Right cardiac atrium (tissue), 5 donors: ENCODE results near the gene SMIM30. TPM values are rescaled to one million over a fixed set of nuclear protein-coding genes. Genes with fewer than 3 reads are reported as not detected.
A peak's percentile ranks its signal among the peaks of the same experiment; 100 is the strongest.

Source experiments
- ATAC-seq, 2 donors: fragments of 200-7000 bp; cut with Tn5 transposase; one replicate each; pipeline versions ENCODE4 v1.8.0 to v1.9.1; 2020; ENCODE audit warnings: moderate library complexity in 2 of 2, mild to moderate bottlenecking in 1 of 2
- DNase-seq, 3 donors: peaks; one replicate each; pipeline ENCODE4 v3.0.0-alpha.2; 2020
- H3K27ac ChIP-seq: one replicate; pipeline ENCODE4 v1.5.1; 2013; ENCODE audit warnings: mild to moderate bottlenecking, low read length, control low read depth, moderate library complexity
- H3K27me3 ChIP-seq: one replicate; pipeline ENCODE4 v1.6.1; 2013; ENCODE audit not compliant: control insufficient read depth, insufficient read depth
- H3K4me1 ChIP-seq: one replicate; pipeline ENCODE4 v1.6.1; 2013; ENCODE audit warnings: low read length; ENCODE audit not compliant: control insufficient read depth, insufficient read depth
- H3K4me3 ChIP-seq: one replicate; pipeline ENCODE4 v1.5.1; 2013; ENCODE audit warnings: low read length, control low read depth
- H3K9me3 ChIP-seq: one replicate; pipeline ENCODE4 v1.6.1; 2013; ENCODE audit warnings: low read length; ENCODE audit not compliant: control insufficient read depth
- WGBS: extraction: QIAGEN DNeasy Blood & Tissue Kit; methylation state at CpG from one replicate; pipeline ENCODE4 v1.1.7; 2013; 5-methylcytosine and 5-hydroxymethylcytosine counted together
- intact Hi-C, 4 donors: fragments of 100-400 bp; cut with DNase I; formaldehyde crosslinking; loops; one replicate each; pipeline versions ENCODE4 v1.11.0 to v1.14.0; 2022 to 2023
- polyA plus RNA-seq: library from polyadenylated mRNA; stranded (reverse); fragments of 200-250 nt; gene quantifications from one replicate; pipeline ENCODE4 v1.2.3, GENCODE V29; 2013
- total RNA-seq, 4 donors: library from RNA; stranded (reverse); fragmentation: NEBNext Ultra II Directional; extraction: Animal tissue kit (Norgen Biotek cat#: 25700); gene quantifications; one replicate each; pipeline ENCODE4 v1.2.1, GENCODE V29; 2021
- donor health status: healthy with polysubstance abuse.
- donor health status: DM: no; HTN: yes; CAD: no.
- donor health status: DM: no; HTN: no; CAD: no.
- donor health status: DM: no; HTN: yes; CAD: no; lungs with severe emphysema.
- donor health status: DM: yes; HTN: yes; CAD: no.

The SMIM30 gene
- total and polyA plus RNA-seq, 5 donors: 107 to 271 (median 114) TPM

- Histone ChIP-seq H3K27me3 (no peaks in the 10 kb centered on the region), H3K4me1 (no peaks in the 10 kb centered on the region), H3K4me3 (no peak overlapping the region), H3K9me3 (no peaks in the 10 kb centered on the region), H3K27ac (no peak overlapping the region)
- ATAC-seq: no peak
- 57% methylated on average over 1 of the region's 1 CpG for WGBS
- DNase-seq: no peak
- intact Hi-C loops: loop anchor here in 1 of 4 donors (5.0 to 10.0 kb wide), 2 partner anchors 53 to 85 kb away; no protein-coding TSS in a partner anchor
Observed at GRCh38 chr7:113109718-113110117, 8.6 kb downstream of the SMIM30 start.

- intact Hi-C loops: no loop called here
- Histone ChIP-seq H3K4me1 (no peaks in the 10 kb centered on the region), H3K9me3 (no peaks in the 10 kb centered on the region), H3K27ac (no peak overlapping the region), H3K4me3 (peak overlapping the region; percentile 19), H3K27me3 (no peaks in the 10 kb centered on the region)
- WGBS: 39% methylated on average over 5 of the region's 5 CpGs
- ATAC-seq (peak; percentile 78 to 81), DNase-seq (peak; percentile 40 to 62 (median 45))
Observed at GRCh38 chr7:113100121-113100603, 18.2 kb downstream of the SMIM30 start.

DNA sequence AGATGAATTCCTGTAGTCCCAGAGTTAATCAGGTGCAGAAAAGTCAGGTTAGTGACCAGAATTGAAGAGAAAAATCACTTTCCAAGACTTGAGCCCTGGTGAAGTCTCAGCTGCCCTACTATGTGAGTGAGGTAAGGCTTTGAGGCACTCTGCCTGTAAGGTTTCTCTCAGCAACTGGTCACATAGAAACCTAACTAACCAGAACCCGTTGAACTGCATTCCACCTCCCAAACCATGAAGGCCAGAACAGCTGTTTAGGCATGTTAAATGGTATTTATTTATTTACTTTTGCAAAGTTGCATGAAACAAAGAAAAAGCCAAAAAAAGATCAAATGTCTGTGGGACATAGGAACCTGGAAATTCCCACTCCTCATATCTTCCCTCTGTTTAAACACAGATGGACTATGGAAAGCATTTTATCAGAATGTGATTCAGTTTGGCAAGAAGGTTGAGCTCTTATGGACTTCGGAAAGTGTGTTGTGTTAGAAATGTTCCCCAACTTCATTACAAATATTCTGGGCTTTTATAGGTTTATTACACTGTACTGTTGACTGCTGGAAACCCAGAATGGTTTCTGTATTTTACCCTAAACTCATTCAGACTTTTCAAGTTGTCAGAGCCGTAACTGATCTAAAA lies 19.0 kb downstream of the SMIM30 start:
- WGBS: 37% methylated on average over 3 of the region's 3 CpGs
- H3K4me1 ChIP-seq: no peaks in the 10 kb centered on the region
- intact Hi-C loops: no loop called here
- peak overlapping the region; percentile 17 for H3K27ac ChIP-seq
- no peaks in the 10 kb centered on the region for H3K9me3 ChIP-seq
- ATAC-seq: no peak
- H3K4me3 ChIP-seq: peak overlapping the region; percentile 19
- DNase-seq: no peak
- H3K27me3 ChIP-seq: no peaks in the 10 kb centered on the region

- H3K4me1 ChIP-seq: no peaks in the 10 kb centered on the region
- H3K27me3 ChIP-seq: no peaks in the 10 kb centered on the region
- WGBS: 63% methylated on average over 3 of the region's 3 CpGs
- no peak overlapping the region for H3K27ac ChIP-seq
- intact Hi-C loops: no loop called here
- no peak for DNase-seq
- ATAC-seq: no peak
- H3K4me3 ChIP-seq: no peak overlapping the region
- H3K9me3 ChIP-seq: no peaks in the 10 kb centered on the region
Observed at GRCh38 chr7:113094517-113095249, 23.7 kb downstream of the SMIM30 start.

DNA sequence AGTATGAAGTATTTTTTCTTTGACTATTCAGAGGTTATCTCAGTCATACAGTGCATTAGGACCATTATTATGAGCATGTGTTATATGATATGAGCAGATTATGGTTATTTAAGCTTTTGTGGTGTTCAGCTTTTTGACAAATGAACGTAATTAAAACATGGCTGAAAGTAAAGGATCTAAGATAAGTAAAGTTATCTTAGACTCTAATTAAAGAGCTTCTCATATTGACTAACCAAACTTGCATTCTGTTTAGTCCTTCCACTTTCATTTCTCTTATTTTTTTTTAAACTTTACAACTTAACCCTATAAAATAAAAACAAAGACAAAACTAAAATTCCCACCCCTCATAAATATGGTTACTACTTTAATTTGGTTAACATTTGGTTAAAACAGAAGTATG lies 24.8 kb downstream of the SMIM30 start:
- Histone ChIP-seq H3K4me1 (no peaks in the 10 kb centered on the region), H3K27me3 (no peaks in the 10 kb centered on the region), H3K27ac (no peak overlapping the region), H3K4me3 (no peak overlapping the region), H3K9me3 (no peaks in the 10 kb centered on the region)
- no peak for DNase-seq
- 82% methylated on average over 1 of the region's 1 CpG for WGBS
- ATAC-seq: no peak
- intact Hi-C loops: no loop called here

DNA sequence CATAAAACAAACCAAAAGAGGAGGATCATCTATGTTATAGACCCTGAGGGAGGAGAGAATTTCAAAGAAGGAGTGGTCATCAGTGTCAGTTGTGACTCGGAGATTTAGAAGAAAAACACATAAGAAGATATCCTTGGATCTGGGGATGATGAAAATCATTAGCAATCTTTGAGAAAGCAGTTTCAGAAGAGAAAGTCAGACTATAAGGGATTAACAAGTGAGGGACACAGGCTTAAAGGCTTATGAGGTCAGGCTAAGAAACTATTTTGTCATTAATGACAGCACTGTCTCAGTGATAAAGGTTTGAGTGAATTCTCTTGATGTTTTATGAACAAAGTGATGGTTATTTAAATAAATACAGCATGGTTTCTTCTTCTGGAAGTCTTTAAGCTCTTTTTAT lies 25.6 kb downstream of the SMIM30 start:
- Histone ChIP-seq H3K27me3 (no peaks in the 10 kb centered on the region), H3K4me1 (no peaks in the 10 kb centered on the region), H3K27ac (no peak overlapping the region), H3K9me3 (no peaks in the 10 kb centered on the region), H3K4me3 (no peak overlapping the region)
- 88% methylated on average over 1 of the region's 1 CpG for whole genome bisulfite sequencing
- ATAC-seq (no peak), DNase-seq (no peak)
- intact Hi-C loops: no loop called here

- no peaks in the 10 kb centered on the region for H3K9me3 ChIP-seq
- no peak for DNase-seq
- intact Hi-C loops: no loop called here
- ATAC-seq: peak; percentile 75 to 77
- no peaks in the 10 kb centered on the region for H3K27me3 ChIP-seq
- H3K4me1 ChIP-seq: no peaks in the 10 kb centered on the region
- WGBS: 49% methylated on average over 15 of the region's 15 CpGs
- peak overlapping the region; percentile 82 for H3K4me3 ChIP-seq
- H3K27ac ChIP-seq: no peak overlapping the region
Observed at GRCh38 chr7:113087071-113087998, 31.0 kb downstream of the SMIM30 start.

DNA sequence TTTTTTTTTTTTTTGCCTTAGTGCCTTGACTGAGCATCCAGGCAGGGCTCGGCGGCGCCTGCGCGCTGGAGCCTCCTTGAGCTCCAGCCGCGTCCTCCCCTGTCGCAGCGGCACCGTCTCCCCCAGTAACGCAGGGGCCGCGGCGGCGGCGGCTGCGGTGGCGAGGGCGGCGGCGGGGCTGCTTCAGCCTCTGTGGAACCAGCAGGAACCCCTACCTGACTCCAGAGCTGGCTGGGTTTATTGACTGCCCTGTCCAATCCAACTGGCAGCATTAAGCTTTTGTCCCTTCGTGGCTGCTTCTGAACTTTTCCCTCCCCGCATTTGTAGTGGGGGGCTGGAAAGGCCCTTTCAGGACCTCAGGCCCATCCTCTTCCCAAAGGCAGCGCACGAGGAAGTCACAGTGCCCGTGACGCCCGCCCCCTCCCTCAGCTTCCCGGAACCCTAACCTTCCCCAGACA lies 31.9 kb downstream of the SMIM30 start, which contains the start of gene GPR85:
Gene GPR85, minus strand, starts transcription at position 397 of the 458 bp plus-strand sequence. CDS start 2,106 bp downstream, outside the sequence.
- peak; percentile 75 to 87 (median 83) for DNase-seq
- Histone ChIP-seq H3K4me3 (peak within 1 kb of the TSS; percentile 82), H3K4me1 (no peaks in the 10 kb centered on the region), H3K27me3 (no peaks in the 10 kb centered on the region), H3K9me3 (no peaks in the 10 kb centered on the region), H3K27ac (peak within 1 kb of the TSS; percentile 46)
- ATAC-seq: peak; percentile 95 to 96
- WGBS: under 1% methylated on average over 29 of the region's 29 CpGs
- intact Hi-C loops: no loop called here

DNA sequence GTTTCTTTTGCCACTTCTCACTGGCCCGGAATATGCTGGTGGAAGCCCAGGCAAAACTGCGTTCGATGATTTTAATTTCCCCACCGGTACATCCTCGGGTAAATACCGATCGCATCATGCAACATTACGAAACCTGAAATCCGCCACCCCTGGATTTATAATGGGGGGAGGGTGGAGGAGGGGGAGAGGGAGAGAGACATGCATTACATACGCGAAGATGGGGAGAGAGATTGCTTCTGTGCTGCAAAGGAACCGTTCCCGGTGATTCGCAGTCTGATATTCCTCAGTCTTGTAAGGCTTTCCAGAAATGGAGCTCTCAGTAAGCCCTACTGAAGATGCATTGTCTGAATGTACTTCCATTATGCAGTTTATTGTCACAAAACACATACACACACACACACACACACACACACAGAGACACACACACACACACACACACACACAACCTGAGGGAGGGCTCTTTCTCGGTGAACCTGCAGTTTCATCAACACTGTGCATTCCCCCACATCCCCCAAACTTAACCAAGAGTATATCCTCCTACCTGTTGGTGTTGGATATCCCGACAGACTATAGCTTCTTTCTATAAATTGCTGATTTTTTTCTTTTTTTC lies 32.5 kb downstream of the SMIM30 start:
- no peaks in the 10 kb centered on the region for H3K27me3 ChIP-seq
- H3K4me1 ChIP-seq: no peaks in the 10 kb centered on the region
- 26% methylated on average over 16 of the region's 16 CpGs for WGBS
- intact Hi-C loops: no loop called here
- H3K4me3 ChIP-seq: peak overlapping the region; percentile 27
- H3K9me3 ChIP-seq: no peaks in the 10 kb centered on the region
- DNase-seq: no peak
- ATAC-seq: peak; percentile 18 to 23
- H3K27ac ChIP-seq: no peak overlapping the region

DNA sequence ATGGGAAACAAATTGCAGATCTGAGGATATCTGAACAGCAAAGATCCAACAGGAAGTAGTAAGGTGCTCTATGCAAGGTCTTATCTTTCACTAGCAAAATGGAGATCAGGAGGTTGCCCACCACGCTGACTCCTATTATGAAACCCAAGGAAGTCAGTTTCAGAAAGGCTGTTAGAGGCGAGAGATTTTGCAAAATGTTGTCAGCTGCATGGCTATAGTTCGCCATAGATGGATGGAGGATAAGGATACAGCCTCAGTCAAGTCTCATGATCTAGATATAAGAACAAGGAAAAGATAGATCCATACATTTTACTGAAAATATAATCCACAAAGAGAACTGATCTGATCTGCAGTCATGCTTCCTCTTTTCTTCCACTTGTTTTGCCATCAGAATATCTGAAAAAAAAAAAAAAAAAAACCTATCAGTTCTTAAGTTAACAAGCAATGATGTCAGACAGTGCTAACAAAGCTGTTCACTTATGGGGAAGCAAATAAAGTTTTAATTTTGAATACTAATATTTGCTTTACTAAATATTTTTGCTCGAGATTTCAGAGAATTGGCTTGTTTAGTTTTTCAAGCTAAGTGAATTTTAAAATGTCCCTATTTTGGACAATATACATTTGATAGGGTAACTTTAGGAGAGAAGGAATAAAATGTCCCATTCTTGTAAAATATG lies 33.7 kb downstream of the SMIM30 start:
- 81% methylated on average over 4 of the region's 4 CpGs for WGBS
- Histone ChIP-seq H3K9me3 (no peaks in the 10 kb centered on the region), H3K27me3 (no peaks in the 10 kb centered on the region), H3K4me3 (no peak overlapping the region), H3K27ac (no peak overlapping the region), H3K4me1 (no peaks in the 10 kb centered on the region)
- intact Hi-C loops: no loop called here
- DNase-seq (no peak), ATAC-seq (no peak)
